ENCODE measurements around the gene SLC25A25. TPM values are rescaled to one million over a fixed set of nuclear protein-coding genes. Genes with fewer than 3 reads are reported as not detected.

SLC25A25 gene
- total and polyA plus RNA-seq, 9 of the 15 experiments (the other 6 are each of a cell fraction or from before 2014, with no cell fraction given): 0.07 to 35.9 (median 23.2) TPM

GRCh38 chr9:128034821-128035652 is 33.0 kb upstream of the SLC25A25 start (continued):
- TF ChIP-seq SFPQ (IDR thresholded peaks at IDR 0.05; ENCODE audit: low read depth, low read length) (no peak), GTF3C2 (IDR thresholded peaks at IDR 0.05; ENCODE audit: borderline replicate concordance, extremely low read depth, insufficient read length) (no peak), ATF3 (IDR thresholded peaks at IDR 0.05) (no peak), ATF3 (CRISPR knock-in tag; conservative IDR thresholded peaks at IDR 0.05) (no peak), MXI1 (IDR thresholded peaks at IDR 0.05; ENCODE audit: low read depth, low read length) (no peak), ZBTB5 (IDR thresholded peaks at IDR 0.05) (no peak), PYGO2 (tag; IDR thresholded peaks at IDR 0.05) (no peak), VEZF1 (CRISPR knock-in tag; IDR thresholded peaks at IDR 0.05) (peak; percentile 40; the same call in 1 of the 2 replicates), NFE2 (IDR thresholded peaks at IDR 0.05; ENCODE audit: low read depth) (0 out of 2 replicates have a peak, but pooled peaks have one; percentile 57), E2F3 (CRISPR knock-in tag; IDR thresholded peaks at IDR 0.05) (no peak), GABPB2 (CRISPR knock-in tag; conservative IDR thresholded peaks at IDR 0.05) (no peak), TSC22D4 (tag; IDR thresholded peaks at IDR 0.05) (no peak), RUNX1 (IDR thresholded peaks at IDR 0.05; ENCODE audit: low read depth) (no peak), TFE3 (CRISPR knock-in tag; IDR thresholded peaks at IDR 0.05) (no peak), ZNF274 (IDR thresholded peaks at IDR 0.05; ENCODE audit: borderline replicate concordance, low read depth, low read length) (no peak)
